GM12874 (cell line): ENCODE results near the gene RTN4RL1.

Experiments used
- TF ChIP-seq, protein P1 (sequence below): IDR thresholded peaks from 2 replicates; pipeline ENCODE4 v1.5.1; 2011; ENCODE audit warnings: low read depth, mild to moderate bottlenecking, control low read depth, low read length, moderate library complexity; ENCODE audit not compliant: insufficient read depth

The RTN4RL1 gene

GRCh38 chr17:2047590-2047989 lies 22.5 kb upstream of the RTN4RL1 start:
- TF ChIP-seq, protein P1, sequence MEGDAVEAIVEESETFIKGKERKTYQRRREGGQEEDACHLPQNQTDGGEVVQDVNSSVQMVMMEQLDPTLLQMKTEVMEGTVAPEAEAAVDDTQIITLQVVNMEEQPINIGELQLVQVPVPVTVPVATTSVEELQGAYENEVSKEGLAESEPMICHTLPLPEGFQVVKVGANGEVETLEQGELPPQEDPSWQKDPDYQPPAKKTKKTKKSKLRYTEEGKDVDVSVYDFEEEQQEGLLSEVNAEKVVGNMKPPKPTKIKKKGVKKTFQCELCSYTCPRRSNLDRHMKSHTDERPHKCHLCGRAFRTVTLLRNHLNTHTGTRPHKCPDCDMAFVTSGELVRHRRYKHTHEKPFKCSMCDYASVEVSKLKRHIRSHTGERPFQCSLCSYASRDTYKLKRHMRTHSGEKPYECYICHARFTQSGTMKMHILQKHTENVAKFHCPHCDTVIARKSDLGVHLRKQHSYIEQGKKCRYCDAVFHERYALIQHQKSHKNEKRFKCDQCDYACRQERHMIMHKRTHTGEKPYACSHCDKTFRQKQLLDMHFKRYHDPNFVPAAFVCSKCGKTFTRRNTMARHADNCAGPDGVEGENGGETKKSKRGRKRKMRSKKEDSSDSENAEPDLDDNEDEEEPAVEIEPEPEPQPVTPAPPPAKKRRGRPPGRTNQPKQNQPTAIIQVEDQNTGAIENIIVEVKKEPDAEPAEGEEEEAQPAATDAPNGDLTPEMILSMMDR, result no peak

- TF ChIP-seq, protein P1, result no peak
These were observed 19.2 kb upstream of the RTN4RL1 start for GRCh38 chr17:2044263-2044894.

DNA sequence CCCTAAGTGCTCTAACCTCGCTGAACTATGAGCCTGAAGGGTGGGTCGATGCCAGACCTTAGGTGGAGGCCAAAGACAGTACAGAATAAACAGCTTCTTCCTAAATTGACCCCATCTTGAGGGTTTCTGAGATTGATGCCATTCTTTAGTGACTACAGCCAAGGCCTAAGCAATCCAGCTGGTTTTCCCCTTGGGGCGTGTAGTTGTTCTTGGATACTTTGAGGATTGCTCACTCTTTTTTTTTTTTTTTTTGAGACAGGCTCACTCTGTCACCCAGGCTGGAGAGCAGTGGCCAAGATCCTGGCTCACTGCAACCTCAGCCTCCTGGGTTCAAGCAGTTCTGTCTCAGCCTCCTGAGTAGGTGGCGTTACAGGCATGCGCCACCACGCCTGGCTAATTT lies 18.7 kb upstream of the RTN4RL1 start:
- TF ChIP-seq, protein P1, result no peak

DNA sequence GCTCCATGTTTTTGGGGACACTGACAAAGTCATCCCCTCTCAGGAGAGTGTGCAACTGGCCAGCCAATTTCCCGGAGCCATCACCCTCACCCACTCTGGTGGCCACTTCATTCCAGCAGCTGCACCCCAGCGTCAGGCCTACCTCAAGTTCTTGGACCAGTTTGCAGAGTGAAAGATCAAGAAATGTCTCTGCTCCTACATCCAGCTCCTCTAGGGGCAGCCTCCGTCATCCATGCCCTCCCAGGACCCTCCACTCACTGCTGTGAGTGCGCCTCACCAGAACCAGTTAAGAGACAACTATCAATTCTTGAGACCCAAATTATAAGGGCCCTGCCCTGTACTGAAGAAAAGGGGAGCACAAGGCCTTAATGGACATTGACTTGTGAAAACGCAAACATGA lies 17.8 kb upstream of the RTN4RL1 start:
- TF ChIP-seq, protein P1, result no peak; the same call in 1 of the 2 replicates

DNA sequence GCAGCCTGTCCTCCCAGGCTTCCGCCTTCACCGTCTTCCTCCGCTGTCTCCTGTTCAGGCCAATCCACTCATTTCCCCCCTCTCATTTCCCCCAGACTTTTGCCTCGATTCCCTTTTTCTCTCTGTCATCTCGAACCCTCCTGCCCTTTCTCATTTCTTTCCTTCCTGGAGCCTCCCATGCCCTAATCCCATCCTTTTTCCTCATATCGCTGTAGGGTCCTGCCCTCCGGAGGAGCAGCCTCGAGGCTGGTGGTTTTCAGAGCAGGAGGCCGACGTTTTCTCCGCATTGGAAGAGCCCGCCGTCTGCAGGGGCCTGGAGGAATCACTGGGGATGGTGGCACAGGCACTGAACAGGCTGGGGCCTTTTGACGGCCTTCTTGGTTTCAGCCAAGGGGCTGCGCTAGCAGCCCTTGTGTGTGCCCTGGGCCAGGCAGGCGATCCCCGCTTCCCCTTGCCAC lies 17.3 kb upstream of the RTN4RL1 start:
- TF ChIP-seq, protein P1, result no peak

DNA sequence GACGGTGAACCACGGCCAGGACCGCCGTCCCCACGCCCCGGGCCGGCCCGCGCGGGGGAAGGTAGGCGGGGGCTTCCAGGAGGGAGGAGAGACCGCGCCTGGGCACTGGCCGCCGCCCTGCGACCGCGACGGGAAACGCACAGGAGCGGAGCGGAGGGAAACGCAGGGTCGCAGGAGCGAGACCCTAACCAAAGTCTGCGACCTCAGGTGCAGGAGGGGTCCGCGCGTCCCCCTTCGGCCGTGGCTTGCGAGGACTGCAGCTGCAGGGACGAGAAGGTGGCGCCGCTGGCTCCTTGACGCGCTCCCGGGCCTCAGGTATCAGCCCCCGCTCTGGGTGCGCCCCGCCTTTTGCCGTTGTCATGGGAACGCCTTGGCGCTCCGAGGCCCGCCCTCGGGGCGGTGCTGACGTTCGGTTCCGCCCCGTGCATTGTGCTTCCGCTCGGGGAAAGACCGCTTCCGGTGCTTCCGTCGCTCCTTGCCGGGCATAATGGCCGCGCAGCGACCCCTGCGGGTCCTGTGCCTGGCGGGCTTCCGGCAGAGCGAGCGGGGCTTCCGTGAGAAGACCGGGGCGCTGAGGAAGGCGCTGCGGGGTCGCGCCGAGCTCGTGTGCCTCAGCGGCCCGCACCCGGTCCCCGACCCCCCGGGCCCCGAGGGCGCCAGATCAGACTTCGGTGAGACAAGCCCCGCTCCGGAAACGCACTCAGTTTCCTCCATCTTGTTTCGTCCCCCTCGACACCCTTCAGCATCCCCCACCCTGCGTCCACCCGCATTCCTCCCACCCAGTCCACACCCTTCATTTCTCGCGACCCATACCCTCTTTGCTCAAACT lies 16.6 kb upstream of the RTN4RL1 start, which contains the start of gene OVCA2:
Gene OVCA2, plus strand, starts transcription at position 462 of the 829 bp plus-strand sequence. Its CDS starts 26 bp downstream, at position 488.
- TF ChIP-seq, protein P1, result peak; percentile 54; the same call in 1 of the 2 replicates

DNA sequence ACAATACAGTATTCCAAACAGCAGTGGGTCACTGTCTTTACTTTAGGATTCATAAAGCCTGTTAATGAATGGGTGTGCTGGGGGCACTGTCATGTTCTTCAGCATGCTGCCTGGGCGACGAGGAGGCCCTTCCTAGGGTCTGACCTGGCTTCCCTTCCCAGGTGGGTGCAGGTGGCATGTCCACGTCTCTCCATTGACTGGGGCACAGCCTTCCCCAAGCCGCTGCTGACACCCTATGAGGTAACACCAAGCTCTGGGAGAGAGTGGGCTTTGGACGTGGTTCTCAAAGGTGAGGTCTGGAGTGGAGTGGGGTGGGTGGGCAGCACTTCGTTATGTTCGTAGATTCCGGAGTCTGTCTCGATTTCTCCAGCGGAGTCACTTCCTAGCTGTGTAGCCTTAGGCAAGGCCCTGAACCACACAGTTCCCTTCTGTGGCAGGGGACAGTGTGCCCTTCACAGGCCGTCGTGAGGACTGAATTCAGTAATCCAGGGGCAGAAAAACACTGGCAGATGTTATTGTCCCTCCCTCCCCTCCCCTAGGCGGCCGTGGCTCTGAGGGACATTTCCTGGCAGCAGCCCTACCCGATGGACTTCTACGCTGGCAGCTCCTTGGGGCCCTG lies 15.9 kb upstream of the RTN4RL1 start:
- TF ChIP-seq, protein P1, result no peak
